ENCODE data around the gene SLC9A9. TPM values are rescaled to one million over a fixed set of nuclear protein-coding genes. Genes with fewer than 3 reads are reported as not detected.

The SLC9A9 gene
- total and polyA plus RNA-seq, 2 experiments from 2014 or later, result 2.2 to 6.8 TPM

DNA sequence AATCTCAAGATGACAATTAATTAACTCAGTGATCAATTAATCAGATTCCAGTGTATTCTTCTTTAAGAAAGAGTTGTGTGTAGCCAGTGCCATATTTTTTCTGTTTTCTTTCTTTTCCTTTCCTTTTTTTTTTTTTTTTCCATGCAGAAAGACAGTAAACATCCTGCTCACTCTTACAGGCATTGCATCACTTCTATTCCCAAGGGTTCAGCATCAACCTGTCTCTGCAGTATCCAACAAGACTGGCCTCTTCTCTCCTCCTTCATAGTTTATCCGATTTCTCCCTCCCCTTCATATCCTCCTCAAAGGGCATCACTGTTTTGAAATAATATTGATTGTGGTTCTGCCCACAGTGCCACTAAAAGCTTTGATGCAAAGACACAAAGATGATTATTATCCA lies 17.0 kb upstream of the SLC9A9 start:
- Histone ChIP-seq H3K9me3 (ENCODE audit: low read depth) (no peaks in the 10 kb centered on the region), H3K27me3 (no peaks in the 10 kb centered on the region), H3K79me2 (no peaks in the 10 kb centered on the region), H2AFZ (no peak overlapping the region), H4K20me1 (ENCODE audit: insufficient read depth, poor library complexity, severe bottlenecking) (no peaks in the 10 kb centered on the region), H3K9me2 (replicated peaks; ENCODE audit: insufficient read depth) (no peaks in the 10 kb centered on the region), H3K4me1 (ENCODE audit: insufficient read depth) (no peaks in the 10 kb centered on the region), H3K27ac (no peak overlapping the region), H3K36me3 (replicated peaks; ENCODE audit: insufficient read depth, low read depth) (no peaks in the 10 kb centered on the region), H3K4me3 (no peak overlapping the region), H3K4me2 (no peak overlapping the region)
- TF ChIP-seq EZH2 (IDR thresholded peaks at IDR 0.05; ENCODE audit: borderline replicate concordance) (no peak), EZH2phosphoT487 (IDR thresholded peaks at IDR 0.05; ENCODE audit: low read depth, severe bottlenecking, unreplicated experiment) (no peak)
- TF ChIP-seq, protein P1, sequence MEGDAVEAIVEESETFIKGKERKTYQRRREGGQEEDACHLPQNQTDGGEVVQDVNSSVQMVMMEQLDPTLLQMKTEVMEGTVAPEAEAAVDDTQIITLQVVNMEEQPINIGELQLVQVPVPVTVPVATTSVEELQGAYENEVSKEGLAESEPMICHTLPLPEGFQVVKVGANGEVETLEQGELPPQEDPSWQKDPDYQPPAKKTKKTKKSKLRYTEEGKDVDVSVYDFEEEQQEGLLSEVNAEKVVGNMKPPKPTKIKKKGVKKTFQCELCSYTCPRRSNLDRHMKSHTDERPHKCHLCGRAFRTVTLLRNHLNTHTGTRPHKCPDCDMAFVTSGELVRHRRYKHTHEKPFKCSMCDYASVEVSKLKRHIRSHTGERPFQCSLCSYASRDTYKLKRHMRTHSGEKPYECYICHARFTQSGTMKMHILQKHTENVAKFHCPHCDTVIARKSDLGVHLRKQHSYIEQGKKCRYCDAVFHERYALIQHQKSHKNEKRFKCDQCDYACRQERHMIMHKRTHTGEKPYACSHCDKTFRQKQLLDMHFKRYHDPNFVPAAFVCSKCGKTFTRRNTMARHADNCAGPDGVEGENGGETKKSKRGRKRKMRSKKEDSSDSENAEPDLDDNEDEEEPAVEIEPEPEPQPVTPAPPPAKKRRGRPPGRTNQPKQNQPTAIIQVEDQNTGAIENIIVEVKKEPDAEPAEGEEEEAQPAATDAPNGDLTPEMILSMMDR (IDR thresholded peaks at IDR 0.05; ENCODE audit: poor library complexity), result no peak
- 83% methylated on average over 1 of the region's 1 CpG for WGBS (ENCODE audit: low lambda C conversion rate, missing lambda C conversion rate)
- DNase-seq (ENCODE audit: low spot score), result no peak

- TF ChIP-seq, protein P1 (IDR thresholded peaks at IDR 0.05; ENCODE audit: poor library complexity), result no peak
- TF ChIP-seq EZH2phosphoT487 (IDR thresholded peaks at IDR 0.05; ENCODE audit: low read depth, severe bottlenecking, unreplicated experiment) (no peak), EZH2 (IDR thresholded peaks at IDR 0.05; ENCODE audit: borderline replicate concordance) (no peak)
- no peaks in the 10 kb centered on the region for H3K4me1 ChIP-seq (ENCODE audit: insufficient read depth)
- H3K9me2 ChIP-seq (replicated peaks; ENCODE audit: insufficient read depth), result no peaks in the 10 kb centered on the region
- no peaks in the 10 kb centered on the region for H3K36me3 ChIP-seq (replicated peaks; ENCODE audit: insufficient read depth, low read depth)
- no peak overlapping the region for H3K27ac ChIP-seq
- H2AFZ ChIP-seq, result no peak overlapping the region
- no peak overlapping the region for H3K4me2 ChIP-seq
- no peak overlapping the region for H3K4me3 ChIP-seq
- WGBS (ENCODE audit: low lambda C conversion rate, missing lambda C conversion rate), result 98% methylated on average over 3 of the region's 3 CpGs
- H3K79me2 ChIP-seq, result no peaks in the 10 kb centered on the region
- H3K27me3 ChIP-seq, result no peaks in the 10 kb centered on the region
- no peaks in the 10 kb centered on the region for H3K9me3 ChIP-seq (ENCODE audit: low read depth)
- H4K20me1 ChIP-seq (ENCODE audit: insufficient read depth, poor library complexity, severe bottlenecking), result no peaks in the 10 kb centered on the region
- no peak for DNase-seq (ENCODE audit: low spot score)
Observed at GRCh38 chr3:143859465-143860203, 11.4 kb upstream of the SLC9A9 start.

- DNase-seq (ENCODE audit: low spot score), result no peak
- TF ChIP-seq, protein P1 (IDR thresholded peaks at IDR 0.05; ENCODE audit: poor library complexity), result no peak
- TF ChIP-seq EZH2 (IDR thresholded peaks at IDR 0.05; ENCODE audit: borderline replicate concordance), result no peak
- no peak for TF ChIP-seq EZH2phosphoT487 (IDR thresholded peaks at IDR 0.05; ENCODE audit: low read depth, severe bottlenecking, unreplicated experiment)
- WGBS (ENCODE audit: low lambda C conversion rate, missing lambda C conversion rate), result 91% methylated on average over 9 of the region's 9 CpGs
- Histone ChIP-seq H3K4me3 (no peak overlapping the region), H2AFZ (no peak overlapping the region), H3K4me2 (no peak overlapping the region), H3K9me3 (ENCODE audit: low read depth) (no peaks in the 10 kb centered on the region), H3K9me2 (replicated peaks; ENCODE audit: insufficient read depth) (no peaks in the 10 kb centered on the region), H3K79me2 (no peaks in the 10 kb centered on the region), H3K36me3 (replicated peaks; ENCODE audit: insufficient read depth, low read depth) (no peaks in the 10 kb centered on the region), H3K27me3 (no peaks in the 10 kb centered on the region), H4K20me1 (ENCODE audit: insufficient read depth, poor library complexity, severe bottlenecking) (no peaks in the 10 kb centered on the region), H3K27ac (no peak overlapping the region), H3K4me1 (ENCODE audit: insufficient read depth) (no peaks in the 10 kb centered on the region)
Observed at GRCh38 chr3:143856252-143856970, 8.1 kb upstream of the SLC9A9 start.
